GM13976 (cell line): ENCODE results near the gene CALR3.
"Not testable (repeated sequence)": the region's sequence is repeated elsewhere in the genome, so short reads cannot be mapped to it uniquely, and the experiment has no call there.

Experiments used
- DNase-seq: peaks from one replicate; pipeline ENCODE4 v3.0.0; 2012; ENCODE audit warnings: low spot score
- in situ Hi-C: fragments of 300-500 bp; cut with MboI; formaldehyde crosslinking; loops from one replicate; pipeline ENCODE4 v1.12.0; 2022; ENCODE audit warnings: low sequenced_read_pairs, mixed read lengths, inconsistent platforms; ENCODE audit not compliant: unreplicated experiment
- TF ChIP-seq, protein P1 (sequence below): IDR thresholded peaks from 2 replicates; pipeline ENCODE4 v1.5.1; 2012; ENCODE audit warnings: borderline replicate concordance, mild to moderate bottlenecking; ENCODE audit not compliant: insufficient read depth; ENCODE audit errors: extremely low read depth, missing control alignments, control extremely low read depth

The CALR3 gene

DNA sequence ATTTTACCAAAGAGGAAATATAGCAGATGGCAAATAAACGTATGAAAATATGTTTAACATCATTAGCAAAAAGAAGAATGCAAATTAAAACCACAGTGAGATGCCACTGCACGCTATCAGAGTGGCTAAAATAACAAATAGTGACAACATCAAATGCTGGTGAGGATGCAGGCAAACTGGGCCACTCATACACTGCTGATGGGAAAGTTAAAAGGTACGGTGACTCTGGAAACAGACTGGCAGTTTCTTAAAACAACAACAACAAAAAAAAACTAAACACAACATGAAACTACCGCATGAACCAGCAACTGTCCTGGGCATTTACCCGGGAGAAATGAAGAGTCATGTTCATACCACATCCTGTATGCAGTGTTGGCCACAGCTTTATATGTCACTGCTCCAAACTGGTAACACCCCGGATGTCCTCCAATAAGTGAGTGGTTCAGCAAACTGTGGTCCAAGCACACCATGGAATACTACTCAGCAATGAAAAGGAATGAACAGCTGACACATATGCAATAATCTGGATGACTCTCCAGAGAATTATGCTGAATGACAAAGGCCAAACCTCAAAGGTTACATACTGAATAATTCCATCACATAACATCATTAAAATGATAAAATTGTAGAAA lies 46.5 kb downstream of the CALR3 start:
- in situ Hi-C loops: no loop called here
- TF ChIP-seq, protein P1, sequence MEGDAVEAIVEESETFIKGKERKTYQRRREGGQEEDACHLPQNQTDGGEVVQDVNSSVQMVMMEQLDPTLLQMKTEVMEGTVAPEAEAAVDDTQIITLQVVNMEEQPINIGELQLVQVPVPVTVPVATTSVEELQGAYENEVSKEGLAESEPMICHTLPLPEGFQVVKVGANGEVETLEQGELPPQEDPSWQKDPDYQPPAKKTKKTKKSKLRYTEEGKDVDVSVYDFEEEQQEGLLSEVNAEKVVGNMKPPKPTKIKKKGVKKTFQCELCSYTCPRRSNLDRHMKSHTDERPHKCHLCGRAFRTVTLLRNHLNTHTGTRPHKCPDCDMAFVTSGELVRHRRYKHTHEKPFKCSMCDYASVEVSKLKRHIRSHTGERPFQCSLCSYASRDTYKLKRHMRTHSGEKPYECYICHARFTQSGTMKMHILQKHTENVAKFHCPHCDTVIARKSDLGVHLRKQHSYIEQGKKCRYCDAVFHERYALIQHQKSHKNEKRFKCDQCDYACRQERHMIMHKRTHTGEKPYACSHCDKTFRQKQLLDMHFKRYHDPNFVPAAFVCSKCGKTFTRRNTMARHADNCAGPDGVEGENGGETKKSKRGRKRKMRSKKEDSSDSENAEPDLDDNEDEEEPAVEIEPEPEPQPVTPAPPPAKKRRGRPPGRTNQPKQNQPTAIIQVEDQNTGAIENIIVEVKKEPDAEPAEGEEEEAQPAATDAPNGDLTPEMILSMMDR: no peak
- peak; percentile 72 for DNase-seq

DNA sequence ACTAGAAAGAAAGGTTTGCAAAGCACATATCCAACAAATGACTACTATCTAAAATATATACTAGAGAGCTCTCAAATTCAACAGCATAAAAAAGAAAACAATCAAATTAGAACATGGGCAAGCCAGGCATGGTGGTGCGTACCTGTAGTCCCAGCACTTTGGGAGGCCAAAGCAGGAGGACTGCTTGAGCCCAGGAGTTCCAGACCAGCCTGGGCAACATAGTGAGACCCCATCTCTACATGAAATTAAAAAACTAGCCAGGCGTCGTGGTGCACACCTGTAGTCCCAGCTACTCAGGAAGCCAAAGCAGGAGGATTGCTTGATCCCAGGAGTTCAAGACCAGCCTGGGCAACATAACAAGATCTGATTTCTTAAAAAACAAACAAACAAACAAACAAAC lies 47.1 kb downstream of the CALR3 start:
- DNase-seq, in situ Hi-C loops: not testable (repeated sequence)

DNA sequence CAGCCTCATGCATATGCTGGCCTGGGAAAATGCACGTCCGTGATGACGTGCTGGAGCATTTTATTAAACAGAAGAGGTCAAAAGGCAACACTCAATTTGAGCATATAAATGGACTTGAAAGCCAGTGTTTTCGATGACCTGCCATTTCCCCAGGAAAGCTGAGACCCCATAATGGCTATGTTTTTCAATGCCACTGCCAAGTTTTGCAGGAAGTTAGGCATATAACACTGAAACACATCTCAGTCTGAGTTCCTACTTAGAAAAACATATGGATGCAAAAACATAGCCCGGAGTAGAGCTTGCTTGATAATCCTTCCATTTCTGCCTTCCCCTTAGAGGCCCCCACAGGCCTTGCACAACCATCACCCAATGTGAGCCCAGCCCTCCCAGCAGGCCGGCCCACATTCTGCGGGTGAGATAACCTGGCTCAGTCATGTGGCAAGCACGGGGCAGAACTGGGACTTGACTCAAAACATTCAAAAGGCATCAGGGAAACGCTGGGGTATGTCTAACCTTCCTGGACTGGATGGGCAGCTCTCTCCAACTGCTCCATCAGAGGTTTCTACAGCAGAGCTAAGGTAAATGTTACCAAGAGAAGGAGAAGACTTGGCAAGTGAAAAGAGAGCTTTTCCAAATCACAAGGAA lies 49.1 kb downstream of the CALR3 start:
- TF ChIP-seq, protein P1: no peak
- in situ Hi-C loops: no loop called here
- peak; percentile 70 for DNase-seq

DNA sequence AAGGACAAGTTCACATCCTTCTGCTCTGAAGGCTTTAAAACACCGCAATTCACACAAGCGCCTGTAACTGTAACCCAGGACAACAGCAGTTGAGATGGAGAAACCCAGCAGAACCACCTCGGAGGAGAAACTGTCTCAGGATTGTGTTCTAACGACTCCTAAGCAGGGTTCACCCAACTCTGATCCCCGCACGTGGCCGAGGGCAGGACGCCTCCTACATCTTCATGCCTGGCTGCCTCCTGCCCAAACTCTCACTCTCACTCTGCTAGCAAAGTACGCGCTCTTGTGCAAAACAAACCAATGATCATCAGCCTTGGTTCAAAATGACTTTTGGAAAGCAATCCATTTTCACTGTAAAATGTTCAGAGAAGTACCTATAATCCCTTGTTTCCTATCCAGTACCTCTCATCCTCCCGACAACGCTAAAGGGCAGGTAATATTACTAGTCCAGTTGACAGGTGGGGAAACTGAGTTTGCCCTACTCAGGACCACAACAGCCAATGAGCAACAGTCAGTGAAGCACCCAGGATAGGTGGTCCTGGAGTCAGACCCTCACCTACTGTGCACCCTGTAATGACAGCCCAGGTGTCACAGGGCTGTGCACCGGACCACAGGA lies 49.8 kb downstream of the CALR3 start:
- TF ChIP-seq, protein P1: no peak
- in situ Hi-C loops: no loop called here
- DNase-seq: peak; percentile 58

DNA sequence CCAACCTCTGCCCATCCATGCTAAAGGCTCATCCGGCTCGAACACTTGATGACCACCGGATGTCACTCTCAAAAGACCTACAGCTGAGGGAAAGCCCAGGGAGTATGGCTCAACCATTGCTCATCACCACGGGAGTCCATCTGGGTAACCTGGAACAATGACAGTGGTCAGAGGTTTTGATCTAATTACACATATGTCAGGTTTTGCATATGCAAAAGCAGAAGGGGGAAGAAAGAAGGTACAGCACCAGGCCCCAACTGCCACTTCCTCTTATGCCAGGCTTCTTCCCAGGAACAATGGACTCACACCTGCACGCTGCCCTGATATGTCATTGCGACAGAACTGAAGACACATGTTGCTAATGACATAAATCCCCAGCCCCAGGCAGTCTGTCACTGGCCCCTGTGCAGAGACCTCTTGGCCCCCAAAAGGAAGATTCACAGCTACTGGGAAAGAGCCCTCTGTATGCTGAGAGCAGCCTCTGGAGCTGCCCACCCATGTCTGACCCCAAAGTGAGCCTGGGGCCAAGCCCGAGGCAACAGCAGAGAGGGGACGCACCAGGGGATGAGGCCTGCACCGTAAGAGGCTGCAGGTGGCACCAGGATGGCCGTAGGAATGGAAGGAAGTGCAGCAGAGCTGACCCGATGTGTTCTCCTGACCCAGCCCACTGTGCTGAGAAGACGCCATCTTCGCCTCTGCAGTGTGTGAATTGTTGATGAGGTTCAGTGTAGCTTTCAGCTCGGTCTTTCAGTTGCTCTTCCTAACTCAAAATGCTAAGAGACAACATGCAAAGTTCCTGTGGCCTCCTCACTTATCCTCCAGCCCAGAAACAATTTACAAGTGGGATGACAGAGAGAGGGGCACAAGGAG lies 50.5 kb downstream of the CALR3 start:
- DNase-seq: peak; percentile 67
- in situ Hi-C loops: no loop called here
- TF ChIP-seq, protein P1: no peak

DNA sequence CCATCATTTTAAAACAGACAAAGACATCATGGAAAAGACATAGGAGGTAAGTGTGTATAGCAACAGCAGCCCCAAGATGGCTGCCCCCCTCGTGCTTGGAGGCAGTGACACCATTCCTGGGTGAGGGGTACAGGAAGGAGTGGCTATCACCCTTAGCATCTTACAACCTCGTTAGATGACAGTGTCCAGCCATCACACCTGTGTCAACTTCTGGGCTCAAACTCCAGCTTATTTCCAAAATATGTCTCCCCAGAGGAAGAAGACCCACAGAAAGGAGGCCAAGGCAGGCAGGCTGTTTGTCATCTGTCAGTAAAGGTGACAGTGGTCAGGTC lies 51.7 kb downstream of the CALR3 start:
- no peak for DNase-seq
- in situ Hi-C loops: no loop called here
- TF ChIP-seq, protein P1: no peak
